Liver (tissue), 9 donors: ENCODE results near the gene MARCHF7. TPM values are rescaled to one million over a fixed set of nuclear protein-coding genes. Genes with fewer than 3 reads are reported as not detected.

Experiments used
- DNase-seq: peaks from one replicate; pipeline ENCODE4 v3.0.0-alpha.2; 2017; ENCODE audit warnings: low spot score
- H3K27ac ChIP-seq, 2 donors: one replicate each; pipeline ENCODE4 v1.7.0; 2013; ENCODE audit warnings: inconsistent platforms in 2 of 2, low read length in 2 of 2, control low read depth in 1 of 2, low read depth in 1 of 2, mild to moderate bottlenecking in 1 of 2
- H3K27me3 ChIP-seq, 4 donors: one replicate each; pipeline versions ENCODE4 v1.6.1 to v1.7.0; 2013; ENCODE audit warnings: low read length in 3 of 4, inconsistent platforms in 1 of 4, mild to moderate bottlenecking in 1 of 4, moderate library complexity in 1 of 4; ENCODE audit not compliant: control insufficient read depth in 4 of 4, insufficient read depth in 4 of 4
- H3K36me3 ChIP-seq, 4 donors: one replicate each; pipeline versions ENCODE4 v1.6.1 to v1.7.0; 2013; ENCODE audit warnings: low read length in 3 of 4, mild to moderate bottlenecking in 3 of 4, low read depth in 1 of 4, moderate library complexity in 1 of 4; ENCODE audit not compliant: control insufficient read depth in 4 of 4, insufficient read depth in 3 of 4
- H3K4me1 ChIP-seq, 4 donors: one replicate each; pipeline versions ENCODE4 v1.6.1 to v1.7.0; 2013; ENCODE audit warnings: low read length in 3 of 4, mild to moderate bottlenecking in 3 of 4, moderate library complexity in 1 of 4; ENCODE audit not compliant: control insufficient read depth in 4 of 4, insufficient read depth in 4 of 4
- H3K4me3 ChIP-seq, 3 donors: one replicate each; pipeline versions ENCODE4 v1.6.1 to v1.7.0; 2013; ENCODE audit warnings: low read length in 3 of 3, control low read depth in 1 of 3, low read depth in 1 of 3, mild to moderate bottlenecking in 1 of 3
- H3K9ac ChIP-seq, 2 donors: one replicate each; pipeline ENCODE4 v1.7.0; 2013; ENCODE audit warnings: low read length in 2 of 2, mild to moderate bottlenecking in 2 of 2, moderate library complexity in 2 of 2, control low read depth in 1 of 2, low read depth in 1 of 2
- H3K9me3 ChIP-seq, 4 donors: one replicate each; pipeline versions ENCODE4 v1.6.1 to v1.7.0; 2013; ENCODE audit warnings: low read length in 3 of 4; ENCODE audit not compliant: control insufficient read depth in 4 of 4
- ATF3 ChIP-seq: IDR thresholded peaks from 2 replicates; pipeline ENCODE4 v1.6.1; 2016; ENCODE audit warnings: antibody characterized with exemption
- CTCF ChIP-seq: fragments of 150-350 bp; IDR thresholded peaks from 2 replicates; pipeline ENCODE4 v1.5.1; 2017; ENCODE audit warnings: improper control_type of control experiment, low read depth, low read length; ENCODE audit not compliant: missing input control
- EGR1 ChIP-seq, 2 donors: IDR thresholded peaks; 2 replicates each; pipeline ENCODE4 v1.6.1; 2016 to 2018; ENCODE audit warnings: antibody characterized with exemption in 2 of 2, low read depth in 2 of 2
- FOXA1 ChIP-seq: IDR thresholded peaks from 2 replicates; pipeline ENCODE4 v1.6.1; 2016; ENCODE audit warnings: antibody characterized with exemption
- FOXA2 ChIP-seq: IDR thresholded peaks from 2 replicates; pipeline ENCODE4 v1.6.1; 2016; ENCODE audit warnings: antibody characterized with exemption
- GABPA ChIP-seq, 2 donors: IDR thresholded peaks in 1 of 2; conservative IDR thresholded peaks in 1 of 2; 2 replicates each; pipeline ENCODE4 v1.6.1; 2016; ENCODE audit warnings: antibody characterized with exemption in 2 of 2, mild to moderate bottlenecking in 1 of 2, moderate library complexity in 1 of 2
- HNF4A ChIP-seq, 2 donors: conservative IDR thresholded peaks; 2 replicates each; pipeline ENCODE4 v1.6.1; 2016; ENCODE audit warnings: antibody characterized with exemption in 2 of 2, mild to moderate bottlenecking in 2 of 2
- HNF4G ChIP-seq: IDR thresholded peaks from 2 replicates; pipeline ENCODE4 v1.6.1; 2016; ENCODE audit warnings: antibody characterized with exemption
- JUND ChIP-seq, 2 donors: IDR thresholded peaks; 2 replicates each; pipeline ENCODE4 v1.6.1; 2016; ENCODE audit warnings: antibody characterized with exemption in 2 of 2
- MAX ChIP-seq: IDR thresholded peaks from 2 replicates; pipeline ENCODE4 v1.6.1; 2016; ENCODE audit warnings: antibody characterized with exemption
- NR2F2 ChIP-seq: IDR thresholded peaks from 2 replicates; pipeline ENCODE4 v1.6.1; 2016; ENCODE audit warnings: antibody characterized with exemption
- RAD21 ChIP-seq, 2 donors: IDR thresholded peaks; 2 replicates each; pipeline ENCODE4 v1.6.1; 2016; ENCODE audit warnings: antibody characterized with exemption in 2 of 2, mild to moderate bottlenecking in 2 of 2
- REST ChIP-seq: IDR thresholded peaks from 2 replicates; pipeline ENCODE4 v1.6.1; 2016; ENCODE audit warnings: antibody characterized with exemption, mild to moderate bottlenecking
- RXRA ChIP-seq, 2 donors: IDR thresholded peaks; 2 replicates each; pipeline ENCODE4 v1.6.1; 2017 to 2018; ENCODE audit warnings: antibody characterized with exemption in 2 of 2, mild to moderate bottlenecking in 1 of 2
- SP1 ChIP-seq: IDR thresholded peaks from 2 replicates; pipeline ENCODE4 v1.6.1; 2018; ENCODE audit warnings: antibody characterized with exemption, mild to moderate bottlenecking
- TAF1 ChIP-seq: conservative IDR thresholded peaks from 2 replicates; pipeline ENCODE4 v1.6.1; 2016; ENCODE audit warnings: antibody characterized with exemption, mild to moderate bottlenecking
- YY1 ChIP-seq: IDR thresholded peaks from 2 replicates; pipeline ENCODE4 v1.6.1; 2016; ENCODE audit warnings: antibody characterized with exemption, mild to moderate bottlenecking
- ZBTB33 ChIP-seq: IDR thresholded peaks from 2 replicates; pipeline ENCODE4 v1.6.1; 2016; ENCODE audit warnings: antibody characterized with exemption
- WGBS: extraction: QIAGEN DNeasy Blood & Tissue Kit; methylation state at CpG from one replicate; pipeline ENCODE4 v1.1.7; 2013; 5-methylcytosine and 5-hydroxymethylcytosine counted together
- polyA plus RNA-seq, 2 donors: library from polyadenylated mRNA; stranded (reverse) in 1 of 2; unstranded in 1 of 2; fragments of 200-250 nt in 1 of 2; fragments of >200 nt in 1 of 2; fragmentation: Nextera tagmentation in 1 of 2; extraction: Ambion mirVana in 1 of 2; gene quantifications; one replicate each; pipeline versions ENCODE4 v1.2.1 to v1.2.3, GENCODE V29; 2013 to 2015
- total RNA-seq, 2 donors: library from RNA; depleted of rRNA; stranded (reverse); fragments of >200 nt; gene quantifications; one replicate each; pipeline ENCODE4 v1.2.3, GENCODE V29; 2014
- donor health status: healthy.
- donor health status: healthy.
- donor health status: healthy.
- donor health status: healthy.
- donor health status: healthy.

The MARCHF7 gene
- total and polyA plus RNA-seq, 4 donors, result 16.9 to 57.6 (median 37.5) TPM

- TF ChIP-seq EGR1 (IDR thresholded peaks at IDR 0.05; ENCODE audit: low read depth in 2 of 2) (no peak), ZBTB33 (peak; percentile 13), FOXA2 (no peak), SP1 (peak; percentile 26), YY1 (no peak), ATF3 (no peak), TAF1 (no peak), JUND (IDR thresholded peaks at IDR 0.05) (no peak), RXRA (IDR thresholded peaks at IDR 0.05) (no peak), GABPA (IDR thresholded peaks at IDR 0.05 in 1 of 2, conservative IDR thresholded peaks at IDR 0.05 in 1 of 2) (no peak), REST (no peak), MAX (no peak), HNF4A (conservative IDR thresholded peaks at IDR 0.05) (peak; percentile 4 to 10), FOXA1 (no peak), RAD21 (IDR thresholded peaks at IDR 0.05) (peak in 1 of 2 donors; percentile 35), HNF4G (no peak), NR2F2 (no peak), CTCF (no peak)
- WGBS, result 37% methylated on average over 3 of the region's 3 CpGs
- Histone ChIP-seq H3K4me3 (no peak overlapping the region), H3K9ac (peak overlapping the region in 1 of 2 donors; percentile 60), H3K36me3 (no peaks in the 10 kb centered on the region), H3K27ac (no peak overlapping the region), H3K4me1 (peaks cover 0 to 7% (median 2%) of the 10 kb centered on the region in 4 donors), H3K27me3 (no peaks in the 10 kb centered on the region), H3K9me3 (no peaks in the 10 kb centered on the region)
- no peak for DNase-seq
Observed at GRCh38 chr2:159671047-159671446, 41.3 kb upstream of the MARCHF7 start.
